BLaER1 treated with 17β-estradiol and CSF1 and Interleukin-3, amounts not matched to agents 10 nM and 100 nM (cell line): Measurements from ENCODE around the gene BORCS6.
A peak's percentile ranks its signal among the peaks of the same experiment; 100 is the strongest.
"Not testable (repeated sequence)": the region's sequence is repeated elsewhere in the genome, so short reads cannot be mapped to it uniquely, and the experiment has no call there.

Experiments used
- H3K27ac ChIP-seq, 11 experiments: shearing (Covaris generic); formaldehyde crosslinking; 2 replicates each; pipeline ENCODE4 v1.8.1; 2022
- H3K27me3 ChIP-seq, 11 experiments: shearing (Covaris generic); formaldehyde crosslinking; 2 replicates each; pipeline ENCODE4 v1.8.1; 2022
- H3K36me3 ChIP-seq, 11 experiments: shearing (Covaris generic); formaldehyde crosslinking; 2 replicates each; pipeline ENCODE4 v1.8.1; 2022
- H3K4me1 ChIP-seq, 10 experiments: shearing (Covaris generic); formaldehyde crosslinking; 2 replicates each; pipeline ENCODE4 v1.8.1; 2022
- H3K4me2 ChIP-seq, 11 experiments: shearing (Covaris generic); formaldehyde crosslinking; 2 replicates each; pipeline ENCODE4 v1.8.1; 2022
- H3K4me3 ChIP-seq, 10 experiments: shearing (Covaris generic); formaldehyde crosslinking; 2 replicates each; pipeline ENCODE4 v1.8.1; 2022
- H3K9ac ChIP-seq, 11 experiments: shearing (Covaris generic); formaldehyde crosslinking; 2 replicates each; pipeline ENCODE4 v1.8.1; 2022
- H3K9me3 ChIP-seq, 11 experiments: shearing (Covaris generic); formaldehyde crosslinking; replicated peaks in 1 of 11; 2 replicates each; pipeline ENCODE4 v1.8.1; 2022
- H4K20me1 ChIP-seq, 11 experiments: shearing (Covaris generic); formaldehyde crosslinking; 2 replicates each; pipeline ENCODE4 v1.8.1; 2022
- Cebpa-rat ChIP-seq, 11 experiments: shearing (Covaris generic); IDR thresholded peaks; 2 replicates each; pipeline ENCODE4 v1.8.1; 2022

BORCS6 gene

GRCh38 chr17:8176998-8177731 lies 12.8 kb downstream of the BORCS6 start:
- Histone ChIP-seq H3K36me3 (no peaks in the 10 kb centered on the region), H3K4me1 (peaks cover 35 to 48% (median 42%) of the 10 kb centered on the region in 10 experiments), H3K9ac (peak overlapping the region; percentile 84 to 94 (median 92)), H3K27ac (peak overlapping the region; percentile 58 to 99 (median 95); a peak in 21 of 22 replicates), H3K9me3 (no peaks in the 10 kb centered on the region), H3K4me2 (peak overlapping the region; percentile 90 to 99 (median 95)), H3K4me3 (peak overlapping the region in 9 of 10 experiments; percentile 59 to 75 (median 68); a peak in 19 of 20 replicates), H4K20me1 (no peaks in the 10 kb centered on the region), H3K27me3 (no peaks in the 10 kb centered on the region)
- no peak for TF ChIP-seq Cebpa-rat (IDR thresholded peaks at IDR 0.05)

DNA sequence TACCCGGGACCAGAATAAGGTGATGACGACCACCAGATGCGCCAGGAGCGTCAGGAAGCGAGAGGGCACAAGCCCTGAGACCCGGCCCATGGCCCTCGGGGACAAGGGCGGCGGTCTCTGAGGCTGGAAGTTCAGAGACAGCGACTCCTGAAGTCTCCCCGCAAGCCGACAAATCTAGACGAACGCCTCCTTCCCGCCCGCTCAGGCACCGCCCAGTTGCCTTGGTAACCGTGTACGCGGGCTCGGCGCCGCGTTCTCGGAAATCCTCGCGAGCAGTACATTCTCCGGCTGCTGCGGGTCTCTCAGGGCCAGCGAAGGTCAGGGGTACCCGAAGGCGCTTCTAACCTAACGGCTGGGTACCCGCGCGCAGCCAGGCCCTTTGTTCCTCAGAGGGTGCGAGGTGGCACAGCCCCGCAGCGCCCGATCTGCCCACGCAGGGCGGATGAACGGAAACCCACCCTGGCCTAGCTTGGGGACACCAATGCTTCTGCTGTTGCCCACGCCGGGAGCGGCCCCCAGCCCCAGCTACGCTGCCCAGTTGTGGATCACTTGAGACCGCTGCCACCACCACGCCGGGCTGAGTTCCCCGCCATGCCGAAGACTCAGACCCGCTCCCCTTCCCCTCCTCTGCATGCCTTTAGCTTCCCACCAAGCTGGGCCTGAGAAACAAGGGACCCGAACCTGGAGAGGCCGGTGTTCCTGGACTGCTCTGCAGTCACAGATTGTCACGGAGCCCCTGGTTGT lies 13.6 kb downstream of the BORCS6 start, which contains the start of gene TMEM107:
TSS of gene TMEM107 (minus strand) at position 184 of the 744 bp plus-strand sequence. CDS start at position 90, 94 bp downstream.
- Histone ChIP-seq H3K27me3 (no peaks in the 10 kb centered on the region), H4K20me1 (no peaks in the 10 kb centered on the region), H3K4me1 (peaks cover 43 to 52% (median 49%) of the 10 kb centered on the region in 10 experiments), H3K27ac (peak within 1 kb of the TSS; percentile 58 to 99 (median 95)), H3K9me3 (no peaks in the 10 kb centered on the region), H3K4me2 (peak within 1 kb of the TSS; percentile 90 to 99 (median 95)), H3K36me3 (no peaks in the 10 kb centered on the region), H3K9ac (peak within 1 kb of the TSS; percentile 84 to 94 (median 92)), H3K4me3 (peak within 1 kb of the TSS; percentile 59 to 75 (median 68))
- no peak for TF ChIP-seq Cebpa-rat (IDR thresholded peaks at IDR 0.05)

GRCh38 chr17:8175795-8176196 lies 14.2 kb downstream of the BORCS6 start:
- Histone ChIP-seq H3K9me3 (no peaks in the 10 kb centered on the region), H3K36me3 (no peaks in the 10 kb centered on the region), H3K27me3 (no peaks in the 10 kb centered on the region), H3K9ac (peak overlapping the region; percentile 84 to 94 (median 92)), H3K27ac (peak overlapping the region; percentile 58 to 99 (median 95)), H3K4me2 (peak overlapping the region; percentile 90 to 99 (median 95)), H3K4me3 (peak overlapping the region; percentile 59 to 75 (median 68)), H4K20me1 (no peaks in the 10 kb centered on the region), H3K4me1 (peaks cover 45 to 58% (median 55%) of the 10 kb centered on the region in 10 experiments)
- TF ChIP-seq Cebpa-rat (IDR thresholded peaks at IDR 0.05) = no peak

- Histone ChIP-seq H3K4me2 (peak overlapping the region; percentile 90 to 99 (median 95)), H3K27me3 (no peaks in the 10 kb centered on the region), H3K9ac (peak overlapping the region; percentile 90 to 96 (median 93)), H3K4me3 (peak overlapping the region; percentile 47 to 75 (median 57)), H3K27ac (peak overlapping the region; percentile 94 to 99 (median 97)), H3K4me1 (peaks cover 47 to 70% (median 67%) of the 10 kb centered on the region in 10 experiments), H3K36me3 (no peaks in the 10 kb centered on the region), H4K20me1 (no peaks in the 10 kb centered on the region), H3K9me3 (no peaks in the 10 kb centered on the region)
- no peak for TF ChIP-seq Cebpa-rat (IDR thresholded peaks at IDR 0.05)
Observed at GRCh38 chr17:8173871-8174322, 16.1 kb downstream of the BORCS6 start.

- Histone ChIP-seq H3K27ac (peak overlapping the region; percentile 94 to 99 (median 97)), H4K20me1 (no peaks in the 10 kb centered on the region), H3K4me1 (peaks cover 47 to 70% (median 67%) of the 10 kb centered on the region in 10 experiments), H3K4me2 (peak overlapping the region; percentile 90 to 99 (median 95)), H3K4me3 (peak overlapping the region; percentile 47 to 75 (median 57)), H3K36me3 (no peaks in the 10 kb centered on the region), H3K9ac (peak overlapping the region; percentile 90 to 96 (median 93)), H3K27me3 (no peaks in the 10 kb centered on the region), H3K9me3 (no peaks in the 10 kb centered on the region)
- TF ChIP-seq Cebpa-rat (IDR thresholded peaks at IDR 0.05) = peak in 5 of 11 experiments; percentile 40 to 67 (median 60); a peak in 8 of 22 replicates
Observed at GRCh38 chr17:8173056-8173870, 16.7 kb downstream of the BORCS6 start.

GRCh38 chr17:8170186-8170585 lies 19.8 kb downstream of the BORCS6 start:
- not testable (repeated sequence) for H4K20me1 ChIP-seq, H3K36me3 ChIP-seq, H3K27me3 ChIP-seq, H3K4me3 ChIP-seq, H3K9me3 ChIP-seq
- peaks cover 36 to 52% (median 49%) of the 10 kb centered on the region in 10 experiments for H3K4me1 ChIP-seq
- H3K27ac ChIP-seq = peak overlapping the region in 1 of 11 experiments; percentile 39; a peak in 1 of 22 replicates
- 0 out of 22 replicates have a peak overlapping the region, but pooled peaks of 2 of the 11 experiments have one; percentile 6 to 9 for H3K9ac ChIP-seq
- H3K4me2 ChIP-seq = peak overlapping the region in 8 of 11 experiments; percentile 5 to 98 (median 46); a peak in 11 of 22 replicates

- TF ChIP-seq Cebpa-rat (IDR thresholded peaks at IDR 0.05) = no peak
- Histone ChIP-seq H3K4me1 (peaks cover 40 to 54% (median 51%) of the 10 kb centered on the region in 10 experiments), H3K36me3 (no peaks in the 10 kb centered on the region), H4K20me1 (peaks cover 0 to under 1% (median 0%) of the 10 kb centered on the region in 11 experiments; a peak in 2 of 22 replicates), H3K4me3 (no peak overlapping the region), H3K9me3 (no peaks in the 10 kb centered on the region), H3K4me2 (no peak overlapping the region), H3K9ac (peak overlapping the region in 4 of 11 experiments; percentile 8 to 19 (median 17); a peak in 2 of 22 replicates), H3K27ac (no peak overlapping the region), H3K27me3 (no peaks in the 10 kb centered on the region)
Observed at GRCh38 chr17:8167526-8167925, 22.5 kb downstream of the BORCS6 start.

DNA sequence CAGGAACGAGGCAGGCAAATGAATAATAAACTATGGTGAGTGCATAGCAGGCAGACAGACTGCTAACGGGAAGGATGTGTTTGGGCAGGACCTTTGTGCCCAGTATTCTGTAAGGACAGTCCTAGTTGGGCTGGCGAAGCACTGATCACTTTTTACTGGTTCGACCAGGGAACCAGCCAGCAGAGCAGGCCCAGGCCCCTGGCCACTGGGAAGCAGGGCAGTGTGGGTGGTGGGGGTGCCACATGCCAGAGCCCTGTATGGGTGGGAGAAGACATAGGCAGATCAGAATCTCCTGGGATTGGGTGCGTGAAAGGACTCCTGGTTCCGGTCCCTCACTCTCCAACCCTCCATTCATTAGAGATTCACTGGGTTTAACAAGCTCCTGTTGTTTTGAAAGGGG lies 23.2 kb downstream of the BORCS6 start:
- H4K20me1 ChIP-seq = peaks cover 0 to 8% (median 5%) of the 10 kb centered on the region in 11 experiments; a peak in 16 of 22 replicates
- no peak for TF ChIP-seq Cebpa-rat (IDR thresholded peaks at IDR 0.05)
- H3K9me3 ChIP-seq = no peaks in the 10 kb centered on the region
- no peak overlapping the region for H3K4me3 ChIP-seq
- H3K27me3 ChIP-seq = no peaks in the 10 kb centered on the region
- no peak overlapping the region for H3K27ac ChIP-seq
- peaks cover 38 to 52% (median 47%) of the 10 kb centered on the region in 10 experiments for H3K4me1 ChIP-seq
- peak overlapping the region in 3 of 11 experiments; percentile 18 to 31 (median 26); a peak in 2 of 22 replicates for H3K9ac ChIP-seq
- no peak overlapping the region for H3K4me2 ChIP-seq
- peaks cover 0 to under 1% (median 0%) of the 10 kb centered on the region in 11 experiments; a peak in 3 of 22 replicates for H3K36me3 ChIP-seq
